HG03103 (cell line): ENCODE data around the gene CAGE1.

Experiments used
- ATAC-seq: cut with Tn5 transposase; IDR thresholded peaks from one replicate; pipeline ENCODE4 v1.9.1; 2021; ENCODE audit warnings: low read depth; ENCODE audit not compliant: unreplicated experiment

The CAGE1 gene

DNA sequence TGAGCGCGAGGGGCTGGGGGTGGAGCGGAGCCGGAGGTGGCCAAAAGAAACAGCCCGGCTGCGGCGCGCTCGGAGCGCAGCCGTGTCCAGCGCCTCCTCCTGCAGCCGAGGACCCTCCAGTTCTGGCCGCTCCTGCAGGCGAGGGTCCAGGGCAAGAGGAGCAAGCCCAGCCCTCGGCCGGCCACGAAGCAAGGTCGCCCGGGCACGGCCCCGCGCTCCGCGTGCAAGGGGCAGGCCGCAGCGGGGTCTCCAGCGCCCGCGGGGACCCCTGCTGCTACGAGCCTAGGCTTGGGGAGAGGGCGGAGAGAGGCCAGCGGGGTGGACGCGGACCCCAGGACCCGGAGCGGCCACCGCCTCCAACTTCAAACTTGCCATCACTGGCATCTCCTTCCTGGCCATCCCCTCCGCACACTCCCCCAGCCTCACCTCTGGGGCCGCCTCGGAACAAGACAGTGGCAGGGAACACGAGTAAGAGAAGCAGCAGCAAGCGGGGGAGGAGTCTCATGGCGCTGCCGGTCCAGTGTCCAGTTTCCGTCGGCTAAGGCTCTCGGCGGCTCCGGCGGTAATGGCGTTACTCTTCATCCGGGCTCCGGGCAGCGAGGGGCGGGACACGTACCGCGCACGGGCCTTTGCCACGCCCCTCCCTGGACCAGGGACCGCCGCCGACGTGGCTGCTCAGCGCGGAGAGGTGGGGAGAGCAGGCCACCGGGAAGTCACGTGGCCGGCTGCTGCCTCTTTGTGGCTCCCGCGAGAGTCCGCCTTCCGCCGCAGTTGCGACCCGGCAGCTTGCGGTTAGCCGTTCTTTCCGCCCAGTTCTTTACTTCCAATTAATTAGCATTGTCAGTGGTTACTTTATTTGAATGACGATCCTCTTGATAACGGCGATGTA is 76.7 kb downstream of the CAGE1 start, which contains the start of gene SSR1:
TSS of gene SSR1 (minus strand) at position 584 of the 889 bp plus-strand sequence. CDS start at position 505, 79 bp downstream.
- peak; percentile 97 for ATAC-seq

GRCh38 chr6:7311917-7312615 is 77.5 kb downstream of the CAGE1 start:
- ATAC-seq: no peak

GRCh38 chr6:7311176-7311575 is 78.4 kb downstream of the CAGE1 start:
- ATAC-seq: no peak

GRCh38 chr6:7309050-7309449 is 80.5 kb downstream of the CAGE1 start:
- ATAC-seq: no peak

DNA sequence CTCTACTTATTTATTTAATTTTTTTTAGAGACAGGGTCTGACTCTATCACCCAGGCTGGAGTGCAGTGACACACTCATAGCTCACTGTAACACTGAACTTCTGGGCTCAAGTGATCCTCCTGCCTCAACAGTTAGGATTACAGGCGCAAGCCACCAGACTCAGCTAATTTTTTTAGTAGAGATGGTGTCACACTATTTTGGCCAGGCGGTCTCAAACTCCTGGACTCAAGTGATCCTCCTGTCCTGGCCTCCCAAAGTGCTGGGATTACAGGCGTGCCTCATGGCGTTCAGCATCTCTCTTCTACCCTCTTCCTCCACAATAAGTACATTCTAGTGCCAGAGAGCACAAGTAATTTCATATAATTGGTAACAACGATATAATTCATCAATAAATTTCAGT is 82.0 kb downstream of the CAGE1 start:
- ATAC-seq: no peak

DNA sequence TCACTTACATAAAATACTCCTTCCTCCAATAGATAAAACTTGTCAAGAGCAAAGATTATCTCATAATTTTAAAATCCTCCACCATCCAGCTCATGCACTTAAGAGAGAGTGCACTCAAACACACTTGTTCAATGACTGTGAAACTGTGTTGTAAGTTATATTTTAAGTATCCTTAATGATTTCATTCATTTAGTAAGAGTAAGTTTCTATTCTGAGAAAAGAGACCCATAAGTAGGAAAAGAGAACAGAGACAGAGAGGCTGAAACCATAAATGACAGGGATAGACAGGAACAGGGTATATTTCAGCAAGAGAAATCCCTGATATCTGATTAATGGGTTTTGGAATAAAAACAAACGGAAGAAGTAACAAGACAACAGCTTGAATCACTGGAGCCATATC is 84.7 kb downstream of the CAGE1 start:
- no peak for ATAC-seq

GRCh38 chr6:7301702-7302101 is 87.8 kb downstream of the CAGE1 start:
- ATAC-seq: no peak

GRCh38 chr6:7300926-7301325 is 88.6 kb downstream of the CAGE1 start:
- ATAC-seq: no peak

- no peak for ATAC-seq
Measured at GRCh38 chr6:7298113-7298512, 91.4 kb downstream of the CAGE1 start.

GRCh38 chr6:7296602-7297001 is 92.9 kb downstream of the CAGE1 start:
- no peak for ATAC-seq

DNA sequence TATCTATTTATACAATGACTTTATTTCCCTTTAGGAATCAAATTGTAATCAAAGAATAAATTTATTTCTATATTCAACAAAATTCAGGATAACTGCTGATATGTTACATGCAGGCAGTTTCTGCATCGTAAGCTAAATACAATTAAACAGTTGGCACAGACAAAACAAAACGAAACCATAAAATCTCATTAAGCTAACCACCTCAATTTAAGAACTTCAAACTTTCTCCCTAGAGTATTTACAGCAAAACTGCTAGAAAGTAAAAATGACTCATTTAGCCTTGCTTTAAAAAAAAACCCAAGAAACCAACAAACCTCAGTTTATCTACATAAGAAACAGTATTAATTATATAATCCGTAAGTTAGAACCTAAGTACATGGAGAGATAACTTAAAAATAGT is 93.6 kb downstream of the CAGE1 start:
- no peak for ATAC-seq

- ATAC-seq: no peak
Measured at GRCh38 chr6:7292596-7293255, 96.8 kb downstream of the CAGE1 start.

DNA sequence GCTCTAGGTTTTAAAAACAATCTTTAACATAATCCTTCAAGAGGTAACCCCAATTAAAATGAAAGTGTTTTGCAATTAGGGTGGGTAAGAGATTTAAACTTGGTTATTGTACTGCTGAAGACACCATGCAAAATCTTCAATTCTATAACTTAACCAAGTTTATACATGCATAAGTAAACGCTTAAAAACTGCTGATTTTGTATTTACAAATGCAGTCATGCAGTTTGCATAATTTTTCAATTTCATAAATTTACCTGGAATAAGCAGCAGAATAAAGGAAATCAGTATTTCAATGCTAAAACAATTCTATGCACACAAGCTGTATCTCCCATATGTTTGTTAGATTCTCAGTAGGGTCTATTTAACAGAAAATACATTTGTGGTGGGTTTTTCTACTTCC is 99.5 kb downstream of the CAGE1 start:
- ATAC-seq: no peak

DNA sequence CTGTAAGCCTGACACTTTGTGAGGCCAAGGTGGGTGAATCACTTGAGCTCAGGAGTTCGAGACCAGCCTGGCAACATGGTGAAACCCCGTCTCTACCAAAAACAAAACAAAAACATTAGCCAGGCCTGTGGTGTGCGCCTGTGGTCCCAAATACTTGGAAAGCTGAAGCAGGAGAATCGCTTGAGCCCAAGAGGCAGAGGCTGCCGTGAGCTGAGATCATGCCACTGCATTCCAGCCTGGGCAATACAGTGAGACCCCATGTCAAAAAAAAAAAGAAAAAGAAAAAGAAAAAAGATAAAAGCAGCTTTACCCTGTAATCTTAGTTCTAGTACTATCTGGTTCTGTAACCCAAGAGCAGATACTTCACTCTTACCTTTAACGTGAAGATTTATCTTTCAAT is 104.1 kb downstream of the CAGE1 start:
- ATAC-seq: no peak

DNA sequence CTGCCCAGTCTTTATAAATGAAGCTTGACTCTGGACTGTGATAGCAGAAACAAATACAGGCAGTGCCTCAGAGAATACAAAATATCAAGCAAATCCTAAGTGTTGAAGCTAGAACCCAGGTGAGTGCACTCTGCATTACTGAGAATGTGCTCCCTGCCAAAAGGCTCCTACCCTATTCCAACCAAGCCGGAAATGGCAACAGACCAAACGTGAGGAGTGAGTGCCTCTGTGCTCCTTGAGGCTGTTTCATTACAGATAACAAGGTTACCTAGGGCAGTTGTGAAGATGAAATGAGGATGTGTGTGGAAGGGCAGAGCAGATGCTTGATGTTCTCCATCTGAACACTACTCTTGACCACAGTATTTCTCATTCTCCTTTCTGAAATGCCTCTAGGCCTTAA is 105.9 kb downstream of the CAGE1 start:
- ATAC-seq: no peak

GRCh38 chr6:7282097-7282906 is 107.2 kb downstream of the CAGE1 start:
- no peak for ATAC-seq
